DMS53 treated with DMSO at 0.1 percent for 48 hours (cell line): ENCODE results near the gene ACOT11.
A peak's percentile ranks its signal among the peaks of the same experiment; 100 is the strongest.

ENCODE experiments used
- DNase-seq: peaks from one replicate; lab custom pipeline; 2025; ENCODE audit not compliant: unreplicated experiment; lab: John Stamatoyannopoulos, UW

Gene ACOT11

GRCh38 chr1:54584575-54584974, 36.5 kb downstream of the ACOT11 start:
- DNase-seq = no peak

- no peak for DNase-seq
Observed at GRCh38 chr1:54585181-54586066, 37.4 kb downstream of the ACOT11 start.

- DNase-seq = no peak
Observed at GRCh38 chr1:54588377-54588776, 40.3 kb downstream of the ACOT11 start.

GRCh38 chr1:54591127-54591756, 43.2 kb downstream of the ACOT11 start:
- no peak for DNase-seq

- DNase-seq = no peak
Observed at GRCh38 chr1:54593571-54594160, 45.6 kb downstream of the ACOT11 start.

- no peak for DNase-seq
Observed at GRCh38 chr1:54594463-54594862, 46.4 kb downstream of the ACOT11 start.

- no peak for DNase-seq
Observed at GRCh38 chr1:54595956-54596498, 48.0 kb downstream of the ACOT11 start.

- DNase-seq = no peak
Observed at GRCh38 chr1:54596756-54597155, 48.7 kb downstream of the ACOT11 start.

GRCh38 chr1:54597455-54598030, 49.5 kb downstream of the ACOT11 start:
- no peak for DNase-seq

- no peak for DNase-seq
Observed at GRCh38 chr1:54599211-54599823, 51.3 kb downstream of the ACOT11 start.

- DNase-seq = no peak
Observed at GRCh38 chr1:54600947-54601721, 53.1 kb downstream of the ACOT11 start.

GRCh38 chr1:54601730-54602129, 53.7 kb downstream of the ACOT11 start:
- DNase-seq = no peak

GRCh38 chr1:54602554-54602953, 54.5 kb downstream of the ACOT11 start:
- DNase-seq = no peak

GRCh38 chr1:54603241-54603640, 55.2 kb downstream of the ACOT11 start:
- no peak for DNase-seq

GRCh38 chr1:54604051-54604450, 56.0 kb downstream of the ACOT11 start:
- no peak for DNase-seq

- DNase-seq = peak; percentile 92
Observed at GRCh38 chr1:54604572-54605370, 56.7 kb downstream of the ACOT11 start.

GRCh38 chr1:54606096-54606989, 58.3 kb downstream of the ACOT11 start:
- no peak for DNase-seq

GRCh38 chr1:54606990-54607325, 58.9 kb downstream of the ACOT11 start:
- no peak for DNase-seq
